Fibroblast of skin of left quadriceps (primary cell): ENCODE measurements around the gene CFHR2.
"Not testable (repeated sequence)": the region's sequence is repeated elsewhere in the genome, so short reads cannot be mapped to it uniquely, and the experiment has no call there.

Source experiments
- DNase-seq, 2 experiments: peaks; one replicate each; pipeline ENCODE4 v3.0.0-alpha.2; 2013; ENCODE audit warnings: low read depth in 2 of 2

The CFHR2 gene

DNA sequence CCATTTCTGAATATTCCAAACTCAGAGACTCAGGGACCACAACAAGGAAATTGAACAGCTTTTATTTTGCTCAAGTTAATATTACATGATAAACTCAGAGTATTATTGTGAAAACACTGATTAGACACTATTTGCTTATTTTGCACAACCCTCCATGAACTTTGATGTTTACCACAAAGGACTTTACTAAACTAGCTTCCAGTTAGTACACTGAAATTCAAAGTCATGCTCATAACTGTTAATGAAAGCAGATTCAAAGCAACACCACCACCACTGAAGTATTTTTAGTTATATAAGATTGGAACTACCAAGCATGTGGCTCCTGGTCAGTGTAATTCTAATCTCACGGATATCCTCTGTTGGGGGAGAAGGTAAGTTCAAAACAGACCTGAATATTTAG is at the start of gene CFHR2:
TSS of gene CFHR2 (plus strand) at position 171 of the 400 bp plus-strand sequence. CDS start at position 314, 143 bp downstream.
- not testable (repeated sequence) for DNase-seq

DNA sequence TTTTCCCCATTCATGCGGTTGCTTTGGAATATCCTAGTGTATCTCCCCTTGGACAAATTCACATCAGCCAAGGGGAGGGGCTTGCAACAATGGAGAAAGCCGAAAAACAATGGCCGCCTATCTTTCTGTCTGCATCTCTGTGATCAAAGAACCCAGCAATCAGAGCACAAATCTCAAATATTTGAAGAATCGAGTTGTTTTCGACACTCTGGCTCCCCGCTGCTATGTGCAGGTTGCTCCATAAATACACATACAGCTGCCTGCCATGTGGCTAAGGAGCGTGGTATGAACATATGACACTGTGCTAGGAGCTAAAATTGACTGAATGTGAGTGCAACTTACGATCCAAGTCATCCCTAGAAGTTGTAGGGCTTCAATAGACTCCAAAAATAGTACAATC is 47.2 kb upstream of the CFHR2 start:
- DNase-seq: no peak

DNA sequence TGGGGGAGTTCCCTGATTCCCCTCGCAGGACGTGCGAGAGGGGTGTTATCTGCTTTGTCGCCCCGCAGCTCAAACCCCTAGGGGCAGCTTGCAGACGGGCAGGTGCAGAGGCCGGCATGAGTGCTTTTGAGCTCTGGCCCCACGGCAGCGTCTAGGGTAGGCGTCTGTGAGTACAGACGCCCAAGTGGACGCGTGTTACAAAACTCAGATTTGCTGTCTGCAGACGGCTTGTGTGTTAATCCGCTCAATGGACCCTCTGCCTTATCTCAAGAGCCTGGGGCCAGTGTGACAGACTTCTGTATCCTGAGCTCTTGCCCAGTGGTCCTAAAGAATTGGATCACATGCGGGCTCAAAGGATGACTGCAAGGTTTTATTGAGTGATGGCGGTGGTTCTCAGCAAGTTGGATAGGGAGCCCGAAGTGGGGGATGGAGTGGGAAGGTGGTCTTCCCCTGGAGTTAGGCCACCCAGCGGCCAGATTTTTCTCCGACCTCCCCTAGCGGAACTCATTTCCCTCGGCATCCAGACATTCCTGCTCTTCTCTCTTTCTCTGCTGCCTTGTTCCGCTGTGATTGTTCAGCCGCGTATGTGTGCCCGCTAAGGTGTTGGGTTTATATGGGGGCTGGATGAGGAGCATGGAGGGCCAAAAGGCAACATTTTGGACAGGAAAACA is 46.2 kb upstream of the CFHR2 start:
- DNase-seq: no peak

DNA sequence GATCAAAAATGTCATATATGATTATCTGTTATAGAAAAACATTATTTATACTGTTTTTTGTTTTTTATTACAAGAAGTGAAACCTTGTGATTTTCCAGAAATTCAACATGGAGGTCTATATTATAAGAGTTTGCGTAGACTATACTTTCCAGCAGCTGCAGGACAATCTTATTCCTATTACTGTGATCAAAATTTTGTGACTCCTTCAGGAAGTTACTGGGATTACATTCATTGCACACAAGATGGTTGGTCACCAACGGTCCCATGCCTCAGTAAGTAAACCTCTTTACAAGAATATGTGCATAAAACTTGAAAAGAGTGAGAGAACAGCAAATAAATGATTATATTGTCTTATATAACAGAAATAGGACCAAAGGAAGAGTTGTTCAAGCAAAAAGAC is 41.2 kb upstream of the CFHR2 start:
- no peak for DNase-seq

DNA sequence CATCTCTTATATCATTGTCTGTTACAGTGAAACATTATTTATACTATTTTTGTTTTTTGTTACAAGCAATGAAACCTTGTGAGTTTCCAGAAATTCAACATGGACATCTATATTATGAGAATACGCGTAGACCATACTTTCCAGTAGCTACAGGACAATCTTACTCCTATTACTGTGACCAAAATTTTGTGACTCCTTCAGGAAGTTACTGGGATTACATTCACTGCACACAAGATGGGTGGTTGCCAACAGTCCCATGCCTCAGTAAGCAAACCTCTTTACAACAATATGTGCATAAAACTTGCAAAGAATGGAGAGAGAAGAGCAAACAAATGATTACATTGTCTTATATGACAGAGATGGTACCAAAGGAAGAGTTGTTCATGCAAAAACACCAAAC is 33.3 kb upstream of the CFHR2 start:
- no peak for DNase-seq

DNA sequence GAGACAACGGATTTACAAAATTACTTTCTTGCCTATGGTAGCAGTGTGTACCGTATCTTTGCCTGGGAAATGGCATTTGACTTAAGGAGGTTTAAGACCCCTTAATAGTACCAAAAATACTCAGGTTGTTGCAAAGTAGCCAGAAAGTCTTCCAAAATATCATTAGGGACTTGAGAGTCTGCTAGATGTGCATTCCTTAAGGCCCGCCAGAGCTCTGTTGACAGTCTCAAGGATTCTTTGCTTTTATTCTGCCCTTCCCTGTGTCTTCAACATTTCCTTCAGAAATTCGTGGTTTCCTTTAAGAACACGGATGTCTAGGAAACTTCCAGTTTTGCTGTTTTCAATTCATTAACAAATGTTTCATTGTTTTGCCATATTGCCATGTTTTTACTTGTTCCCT is 31.3 kb upstream of the CFHR2 start:
- not testable (repeated sequence) for DNase-seq

DNA sequence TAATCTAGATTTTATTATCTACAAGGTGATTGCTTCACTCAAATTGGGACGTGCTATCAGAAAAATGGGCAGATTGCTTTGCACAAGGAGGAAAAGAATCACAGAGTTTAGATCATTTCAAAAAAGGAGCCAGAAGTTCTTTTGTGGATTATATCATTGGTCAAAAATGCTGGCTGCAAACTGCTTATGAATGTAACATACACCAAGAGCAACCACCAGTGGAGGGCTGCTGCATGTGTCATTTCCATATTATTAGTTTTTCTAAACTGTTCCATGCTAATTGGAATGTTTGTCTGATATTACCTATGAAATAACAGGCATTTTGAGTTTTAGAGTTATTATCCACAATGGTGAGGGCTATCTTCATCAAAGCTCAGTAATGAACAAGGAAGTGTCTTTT is 16.7 kb upstream of the CFHR2 start:
- DNase-seq: not testable (repeated sequence)

DNA sequence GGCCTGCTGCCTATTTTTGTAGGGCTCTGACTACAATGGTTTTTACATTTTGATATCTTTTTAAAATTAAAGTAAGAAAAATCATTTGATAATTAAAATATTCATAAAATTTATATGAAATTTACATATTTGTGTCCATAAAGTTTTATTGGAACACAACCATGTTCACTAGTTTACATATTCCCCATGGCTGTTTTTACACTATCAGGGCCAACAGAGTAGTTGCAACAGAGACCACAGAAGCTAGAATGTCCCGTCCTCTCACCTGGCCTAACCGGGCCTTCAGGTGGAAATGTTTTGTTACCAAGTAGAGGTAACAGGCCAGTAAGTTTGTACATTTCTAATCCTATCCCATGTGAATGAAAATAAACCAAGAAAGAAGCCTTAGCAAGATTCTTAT is 10.7 kb upstream of the CFHR2 start:
- DNase-seq: not testable (repeated sequence)

DNA sequence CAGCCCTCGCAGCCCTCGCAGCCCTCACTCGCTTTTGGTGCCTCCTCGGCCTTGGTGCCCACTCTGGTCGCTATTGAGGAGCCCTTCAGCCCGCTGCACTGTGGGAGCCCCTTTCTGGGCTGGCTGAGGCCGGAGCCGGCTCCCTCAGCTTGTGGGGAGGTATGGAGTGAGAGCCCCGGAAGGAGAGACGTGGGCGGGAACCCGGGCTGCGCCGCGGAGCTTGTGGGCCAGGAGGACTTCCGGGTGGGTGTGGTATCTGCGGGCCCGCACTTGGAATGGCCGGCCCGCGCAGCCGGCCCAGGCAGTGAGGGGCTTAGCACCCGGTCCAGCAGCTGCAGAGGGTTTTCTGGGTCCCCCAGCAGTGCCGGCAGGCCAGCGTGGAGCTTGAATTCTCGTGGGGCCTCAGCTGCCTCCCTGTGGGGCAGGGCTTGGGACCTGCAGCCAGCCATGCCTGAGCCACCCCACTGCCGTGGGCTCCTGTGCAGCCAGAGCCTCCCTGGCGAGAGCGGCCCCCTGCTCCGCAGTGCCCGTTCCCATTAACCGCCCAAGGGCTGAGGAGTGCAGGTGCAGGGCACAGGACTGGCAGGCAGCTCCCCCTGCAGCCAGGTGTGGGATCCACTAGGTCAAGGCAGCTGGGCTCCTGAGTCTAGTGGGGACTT is 9.9 kb upstream of the CFHR2 start:
- DNase-seq: no peak

DNA sequence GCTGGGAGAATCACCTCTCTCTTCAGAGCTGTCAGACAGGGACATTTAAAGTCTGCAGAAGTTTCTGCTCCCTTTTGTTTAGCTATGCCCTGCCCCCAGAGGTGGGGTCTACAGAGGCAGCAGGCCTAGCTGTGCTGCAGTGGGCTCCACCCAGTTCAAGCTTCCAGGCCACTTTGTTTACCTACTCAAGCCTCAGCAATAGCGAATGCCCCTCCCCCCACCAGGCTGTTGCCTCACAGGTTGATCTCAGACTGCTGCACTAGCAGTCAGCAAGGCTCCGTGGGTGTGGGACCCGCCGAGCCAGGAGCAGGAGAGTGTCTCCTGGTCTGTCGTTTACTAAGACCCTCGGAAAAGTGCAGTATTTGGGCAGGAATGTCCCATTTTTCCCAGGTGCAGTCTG is 2.1 kb upstream of the CFHR2 start:
- not testable (repeated sequence) for DNase-seq

DNA sequence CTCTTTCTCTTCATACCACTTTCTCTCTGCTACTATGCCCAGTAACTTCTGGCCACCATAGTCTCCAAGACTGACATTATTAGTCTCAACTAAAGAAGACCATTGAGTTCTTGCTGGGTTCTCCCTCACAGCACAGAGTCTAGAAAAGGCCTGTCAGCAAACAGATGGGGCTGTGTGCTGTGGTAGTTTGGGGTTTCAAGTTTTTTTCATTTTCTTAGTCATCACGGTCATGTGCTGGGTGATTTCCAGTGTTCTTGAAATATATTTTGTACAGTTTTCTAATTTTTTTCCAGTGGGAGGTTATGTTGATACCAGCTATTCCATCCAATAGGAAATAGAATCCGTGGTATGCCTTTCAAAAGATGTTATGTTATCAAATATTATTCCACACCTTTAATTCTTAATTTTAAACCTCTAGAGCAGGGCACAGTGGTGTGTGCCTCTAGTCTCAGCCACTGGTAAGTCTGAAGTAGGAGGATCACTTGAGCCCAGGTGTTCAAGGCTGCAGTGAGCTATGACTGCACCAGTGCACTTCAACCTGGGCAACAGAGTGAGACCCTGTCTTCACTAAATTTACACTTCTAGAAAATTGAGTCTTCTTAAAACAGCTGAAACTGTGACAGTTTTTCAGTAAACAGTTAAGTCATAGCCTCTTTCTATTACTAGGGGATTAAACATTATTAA is 8.3 kb downstream of the CFHR2 start:
- DNase-seq: no peak

DNA sequence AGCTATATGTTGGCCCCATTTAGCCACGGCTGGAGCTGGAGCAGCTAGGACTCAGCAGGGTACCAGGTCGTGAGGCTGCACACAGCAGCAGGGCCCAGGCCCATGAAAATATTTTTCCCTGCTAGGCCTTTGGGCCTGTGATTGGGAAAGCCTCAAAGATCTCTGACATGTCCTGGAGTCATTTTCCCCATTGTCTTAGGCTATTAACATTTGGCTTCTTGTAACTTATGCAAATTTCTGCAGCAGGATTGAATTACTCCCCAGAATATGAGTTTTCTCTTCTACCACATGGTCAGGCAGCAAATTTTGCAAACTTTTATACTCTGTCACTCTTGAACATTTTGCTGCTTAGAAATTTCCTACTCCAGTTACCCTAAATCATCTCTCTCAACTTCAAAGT is 11.2 kb downstream of the CFHR2 start:
- no peak for DNase-seq

DNA sequence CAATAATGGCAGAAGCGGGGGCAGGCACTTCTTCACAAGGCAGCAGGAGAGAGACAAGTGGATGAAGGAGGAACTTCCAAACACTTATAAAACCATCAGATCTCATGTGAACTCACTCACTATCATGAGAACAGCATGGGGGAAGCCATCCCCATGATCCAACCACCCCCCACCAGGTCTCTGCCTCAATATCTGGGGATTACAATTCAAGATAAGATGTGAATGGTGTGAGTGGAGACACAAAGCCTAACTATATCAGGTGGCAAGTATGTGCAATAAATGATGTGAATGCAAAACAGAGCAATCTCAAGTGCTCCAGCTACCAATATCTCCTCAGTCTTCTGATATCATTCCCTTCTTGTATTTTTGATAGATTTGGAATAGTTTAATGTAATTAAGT is 12.4 kb downstream of the CFHR2 start:
- DNase-seq: no peak

DNA sequence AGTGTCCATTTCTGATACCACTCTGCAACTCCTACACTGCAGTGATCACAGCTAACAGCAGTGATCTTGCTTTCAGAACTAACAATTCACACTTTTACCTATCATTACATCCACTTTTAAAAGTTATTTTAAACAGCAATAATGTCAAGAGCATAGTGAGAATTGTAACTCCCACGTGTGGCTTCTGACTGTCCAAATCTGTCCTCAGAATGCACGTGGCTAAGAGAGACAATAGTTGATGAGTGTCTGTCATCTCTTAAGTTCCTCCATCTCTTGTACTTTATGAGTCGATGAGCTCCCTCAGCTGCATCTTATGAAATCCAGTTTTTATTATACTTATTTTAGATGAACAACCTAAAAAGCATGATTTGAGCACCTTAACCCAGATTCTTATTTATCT is 17.3 kb downstream of the CFHR2 start:
- DNase-seq: no peak

DNA sequence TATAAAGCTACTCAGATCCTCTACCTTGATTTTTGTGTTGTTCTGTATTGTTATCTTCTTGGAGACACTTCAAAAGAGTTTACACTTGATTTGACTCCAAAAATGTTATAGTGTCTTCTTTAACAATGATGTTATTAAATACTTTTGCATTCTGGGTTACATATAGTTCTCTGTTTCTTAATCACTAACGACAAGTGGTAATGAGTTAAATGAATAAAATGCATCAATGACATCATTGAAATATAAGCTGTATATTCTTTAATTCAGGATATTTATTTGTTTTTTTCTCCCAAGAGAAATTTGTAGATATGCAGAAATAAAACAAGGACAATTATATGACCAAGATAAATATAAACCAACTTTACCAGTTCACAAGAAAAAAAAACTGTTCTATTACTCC is 26.6 kb downstream of the CFHR2 start:
- no peak for DNase-seq

DNA sequence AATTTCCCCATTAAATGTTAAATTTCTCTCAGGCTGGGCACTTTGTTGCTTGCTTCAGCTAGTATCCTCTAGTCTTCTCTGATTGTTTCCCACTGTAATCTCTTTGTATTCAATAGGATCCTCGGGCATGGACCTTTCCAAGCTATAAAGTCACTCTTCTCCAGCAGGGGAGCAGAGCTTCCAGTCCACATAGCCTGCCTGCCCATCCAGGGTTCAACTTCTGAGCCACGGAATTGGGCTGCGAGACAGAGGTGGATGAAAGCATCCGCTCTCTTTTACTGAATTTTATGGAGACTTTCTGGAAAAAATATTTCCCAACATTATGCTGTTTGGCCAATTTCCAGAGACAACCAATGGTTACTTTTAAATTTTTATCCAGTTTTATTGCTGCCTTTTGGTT is 32.7 kb downstream of the CFHR2 start:
- DNase-seq: no peak

DNA sequence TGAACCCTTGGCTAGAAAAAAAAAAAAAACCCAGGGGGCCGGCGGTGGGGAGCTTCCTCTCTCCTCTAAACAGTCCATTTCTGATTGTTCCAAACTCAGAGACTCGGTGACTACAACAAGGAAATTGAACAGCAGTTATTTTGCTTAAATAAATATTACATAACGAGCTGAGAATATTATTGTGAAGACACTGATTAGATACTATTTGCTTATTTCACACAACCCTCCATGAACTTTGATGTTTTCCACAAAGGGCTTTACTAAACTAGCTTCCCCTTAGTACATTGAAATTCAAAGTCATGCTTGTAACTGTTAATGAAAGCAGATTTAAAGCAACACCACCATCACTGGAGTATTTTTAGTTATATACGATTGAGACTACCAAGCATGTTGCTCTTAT is 33.7 kb downstream of the CFHR2 start, which contains the start of gene CFHR5:
TSS of gene CFHR5 (plus strand) at position 279 of the 400 bp plus-strand sequence. CDS start at position 388, 109 bp downstream.
- no peak for DNase-seq

DNA sequence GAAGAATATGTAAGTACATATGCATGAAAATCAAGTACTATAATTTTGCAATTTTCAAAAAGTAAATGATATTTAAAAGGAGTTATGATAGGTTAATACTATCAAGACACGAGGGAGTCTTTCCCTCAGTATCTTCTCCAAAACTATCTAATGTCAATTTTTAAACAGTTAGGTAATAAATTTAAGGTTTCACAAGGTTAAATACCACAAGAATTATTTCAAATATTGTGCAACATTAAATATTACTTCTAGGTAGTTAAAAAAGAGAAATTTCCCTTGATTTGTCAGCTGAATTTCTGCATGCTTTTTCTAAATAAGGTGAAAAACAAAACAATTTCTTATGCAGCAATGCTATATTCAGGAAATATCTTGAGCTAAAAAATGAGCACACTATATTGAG is 37.3 kb downstream of the CFHR2 start:
- DNase-seq: no peak

DNA sequence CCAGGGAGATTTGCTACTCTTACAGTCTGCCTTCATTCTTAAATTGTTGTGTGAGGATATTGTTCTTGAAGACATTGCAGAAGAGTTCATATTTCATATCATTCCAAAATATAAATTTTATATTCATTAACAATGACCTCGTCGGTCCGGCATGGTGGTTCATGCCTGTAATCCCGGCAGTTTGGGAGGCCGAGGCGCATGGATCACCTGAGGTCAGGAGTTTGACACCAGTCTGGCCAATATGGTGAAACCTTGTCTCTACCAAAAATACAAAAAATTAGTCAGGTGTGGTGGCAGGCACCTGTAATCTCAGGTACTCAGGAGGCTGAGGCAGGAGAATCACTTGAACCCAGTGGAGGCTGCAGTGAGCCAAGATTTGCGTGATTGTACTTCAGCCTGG is 38.7 kb downstream of the CFHR2 start:
- DNase-seq: not testable (repeated sequence)

DNA sequence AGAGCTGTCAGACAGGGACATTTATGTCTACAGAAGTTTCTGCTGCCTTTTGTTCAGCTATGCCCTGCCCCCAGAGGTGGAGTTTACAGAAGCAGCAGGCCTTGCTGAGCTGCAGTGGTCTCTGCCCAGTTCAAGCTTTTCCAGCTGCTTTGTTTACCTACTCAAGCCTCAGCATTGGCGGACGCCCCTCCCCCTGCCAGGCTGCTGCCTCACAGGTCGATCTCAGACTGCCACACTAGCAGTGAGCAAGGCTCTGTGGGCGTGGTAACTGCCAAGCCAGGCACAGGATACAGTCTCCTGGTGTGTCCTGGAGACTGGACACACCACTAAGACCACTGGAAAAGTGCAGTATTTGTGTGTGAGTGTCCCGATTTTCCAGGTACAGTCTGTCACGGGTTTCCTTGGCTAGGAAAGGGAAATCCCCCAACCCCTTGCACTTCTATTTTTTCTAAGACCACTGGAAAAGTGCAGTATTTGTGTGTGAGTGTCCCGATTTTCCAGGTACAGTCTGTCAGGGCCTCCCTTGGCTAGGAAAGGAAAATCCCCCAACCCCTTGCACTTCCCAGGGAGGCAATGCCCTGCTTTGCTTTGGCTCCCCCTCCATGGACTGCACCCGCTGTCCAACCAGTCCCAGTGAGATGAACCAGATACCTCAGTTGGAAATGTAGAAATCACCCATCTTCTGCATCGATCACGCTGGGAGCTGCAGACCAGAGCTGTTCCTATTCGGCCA is 48.5 kb downstream of the CFHR2 start:
- not testable (repeated sequence) for DNase-seq

DNA sequence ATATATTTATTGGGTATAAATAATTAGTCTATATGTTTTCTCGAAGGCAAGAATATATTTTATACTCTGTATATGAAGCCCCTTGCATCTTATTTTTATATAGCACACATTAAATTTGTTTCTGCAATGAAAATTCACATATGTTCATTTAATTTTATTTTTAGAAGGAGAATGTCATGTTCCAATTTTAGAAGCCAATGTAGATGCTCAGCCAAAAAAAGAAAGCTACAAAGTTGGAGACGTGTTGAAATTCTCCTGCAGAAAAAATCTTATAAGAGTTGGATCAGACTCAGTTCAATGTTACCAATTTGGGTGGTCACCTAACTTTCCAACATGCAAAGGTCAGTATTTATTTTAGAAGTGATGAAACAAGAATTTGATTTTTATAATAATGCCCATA is 50.4 kb downstream of the CFHR2 start:
- DNase-seq: no peak

DNA sequence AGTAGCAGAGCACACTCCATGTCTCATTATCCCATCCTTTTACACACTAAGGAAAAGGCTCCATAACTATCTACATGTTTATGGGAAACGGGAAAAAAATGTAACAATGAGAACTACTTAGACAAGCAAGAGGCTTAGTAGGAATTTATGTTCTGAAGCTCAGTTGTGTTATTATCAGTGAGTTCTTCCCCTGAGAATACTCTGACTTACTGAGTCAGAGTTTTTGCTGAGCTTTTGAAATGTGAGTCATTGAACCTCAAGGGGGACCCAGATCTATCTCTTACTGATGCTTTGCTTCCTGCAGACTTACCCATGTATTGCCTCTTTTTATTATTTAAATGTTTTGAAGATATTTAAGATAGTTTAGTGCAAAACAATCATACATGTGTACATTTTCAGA is 53.9 kb downstream of the CFHR2 start:
- DNase-seq: peak; percentile 78 to 80
